Liver (tissue), 9 donors: ENCODE data around the gene STK11IP. TPM values are rescaled to one million over a fixed set of nuclear protein-coding genes. Genes with fewer than 3 reads are reported as not detected.

Experiments
- DNase-seq: peaks from one replicate; pipeline ENCODE4 v3.0.0-alpha.2; 2017; ENCODE audit warnings: low spot score
- H3K27ac ChIP-seq, 2 donors: one replicate each; pipeline ENCODE4 v1.7.0; 2013; ENCODE audit warnings: inconsistent platforms in 2 of 2, low read length in 2 of 2, control low read depth in 1 of 2, low read depth in 1 of 2, mild to moderate bottlenecking in 1 of 2
- H3K27me3 ChIP-seq, 4 donors: one replicate each; pipeline versions ENCODE4 v1.6.1 to v1.7.0; 2013; ENCODE audit warnings: low read length in 3 of 4, inconsistent platforms in 1 of 4, mild to moderate bottlenecking in 1 of 4, moderate library complexity in 1 of 4; ENCODE audit not compliant: control insufficient read depth in 4 of 4, insufficient read depth in 4 of 4
- H3K36me3 ChIP-seq, 4 donors: one replicate each; pipeline versions ENCODE4 v1.6.1 to v1.7.0; 2013; ENCODE audit warnings: low read length in 3 of 4, mild to moderate bottlenecking in 3 of 4, low read depth in 1 of 4, moderate library complexity in 1 of 4; ENCODE audit not compliant: control insufficient read depth in 4 of 4, insufficient read depth in 3 of 4
- H3K4me1 ChIP-seq, 4 donors: one replicate each; pipeline versions ENCODE4 v1.6.1 to v1.7.0; 2013; ENCODE audit warnings: low read length in 3 of 4, mild to moderate bottlenecking in 3 of 4, moderate library complexity in 1 of 4; ENCODE audit not compliant: control insufficient read depth in 4 of 4, insufficient read depth in 4 of 4
- H3K4me3 ChIP-seq, 3 donors: one replicate each; pipeline versions ENCODE4 v1.6.1 to v1.7.0; 2013; ENCODE audit warnings: low read length in 3 of 3, control low read depth in 1 of 3, low read depth in 1 of 3, mild to moderate bottlenecking in 1 of 3
- H3K9ac ChIP-seq, 2 donors: one replicate each; pipeline ENCODE4 v1.7.0; 2013; ENCODE audit warnings: low read length in 2 of 2, mild to moderate bottlenecking in 2 of 2, moderate library complexity in 2 of 2, control low read depth in 1 of 2, low read depth in 1 of 2
- H3K9me3 ChIP-seq, 4 donors: one replicate each; pipeline versions ENCODE4 v1.6.1 to v1.7.0; 2013; ENCODE audit warnings: low read length in 3 of 4; ENCODE audit not compliant: control insufficient read depth in 4 of 4
- ATF3 ChIP-seq: IDR thresholded peaks from 2 replicates; pipeline ENCODE4 v1.6.1; 2016; ENCODE audit warnings: antibody characterized with exemption
- CTCF ChIP-seq: fragments of 150-350 bp; IDR thresholded peaks from 2 replicates; pipeline ENCODE4 v1.5.1; 2017; ENCODE audit warnings: improper control_type of control experiment, low read depth, low read length; ENCODE audit not compliant: missing input control
- EGR1 ChIP-seq, 2 donors: IDR thresholded peaks; 2 replicates each; pipeline ENCODE4 v1.6.1; 2016 to 2018; ENCODE audit warnings: antibody characterized with exemption in 2 of 2, low read depth in 2 of 2
- FOXA1 ChIP-seq: IDR thresholded peaks from 2 replicates; pipeline ENCODE4 v1.6.1; 2016; ENCODE audit warnings: antibody characterized with exemption
- FOXA2 ChIP-seq: IDR thresholded peaks from 2 replicates; pipeline ENCODE4 v1.6.1; 2016; ENCODE audit warnings: antibody characterized with exemption
- GABPA ChIP-seq, 2 donors: IDR thresholded peaks in 1 of 2; conservative IDR thresholded peaks in 1 of 2; 2 replicates each; pipeline ENCODE4 v1.6.1; 2016; ENCODE audit warnings: antibody characterized with exemption in 2 of 2, mild to moderate bottlenecking in 1 of 2, moderate library complexity in 1 of 2
- HNF4A ChIP-seq, 2 donors: conservative IDR thresholded peaks; 2 replicates each; pipeline ENCODE4 v1.6.1; 2016; ENCODE audit warnings: antibody characterized with exemption in 2 of 2, mild to moderate bottlenecking in 2 of 2
- HNF4G ChIP-seq: IDR thresholded peaks from 2 replicates; pipeline ENCODE4 v1.6.1; 2016; ENCODE audit warnings: antibody characterized with exemption
- MAX ChIP-seq: IDR thresholded peaks from 2 replicates; pipeline ENCODE4 v1.6.1; 2016; ENCODE audit warnings: antibody characterized with exemption
- NR2F2 ChIP-seq: IDR thresholded peaks from 2 replicates; pipeline ENCODE4 v1.6.1; 2016; ENCODE audit warnings: antibody characterized with exemption
- RAD21 ChIP-seq, 2 donors: IDR thresholded peaks; 2 replicates each; pipeline ENCODE4 v1.6.1; 2016; ENCODE audit warnings: antibody characterized with exemption in 2 of 2, mild to moderate bottlenecking in 2 of 2
- REST ChIP-seq: IDR thresholded peaks from 2 replicates; pipeline ENCODE4 v1.6.1; 2016; ENCODE audit warnings: antibody characterized with exemption, mild to moderate bottlenecking
- RXRA ChIP-seq, 2 donors: IDR thresholded peaks; 2 replicates each; pipeline ENCODE4 v1.6.1; 2017 to 2018; ENCODE audit warnings: antibody characterized with exemption in 2 of 2, mild to moderate bottlenecking in 1 of 2
- SP1 ChIP-seq: IDR thresholded peaks from 2 replicates; pipeline ENCODE4 v1.6.1; 2018; ENCODE audit warnings: antibody characterized with exemption, mild to moderate bottlenecking
- TAF1 ChIP-seq: conservative IDR thresholded peaks from 2 replicates; pipeline ENCODE4 v1.6.1; 2016; ENCODE audit warnings: antibody characterized with exemption, mild to moderate bottlenecking
- YY1 ChIP-seq: IDR thresholded peaks from 2 replicates; pipeline ENCODE4 v1.6.1; 2016; ENCODE audit warnings: antibody characterized with exemption, mild to moderate bottlenecking
- ZBTB33 ChIP-seq: IDR thresholded peaks from 2 replicates; pipeline ENCODE4 v1.6.1; 2016; ENCODE audit warnings: antibody characterized with exemption
- WGBS: extraction: QIAGEN DNeasy Blood & Tissue Kit; methylation state at CpG from one replicate; pipeline ENCODE4 v1.1.7; 2013; 5-methylcytosine and 5-hydroxymethylcytosine counted together
- polyA plus RNA-seq, 2 donors: library from polyadenylated mRNA; stranded (reverse) in 1 of 2; unstranded in 1 of 2; fragments of 200-250 nt in 1 of 2; fragments of >200 nt in 1 of 2; fragmentation: Nextera tagmentation in 1 of 2; extraction: Ambion mirVana in 1 of 2; gene quantifications; one replicate each; pipeline versions ENCODE4 v1.2.1 to v1.2.3, GENCODE V29; 2013 to 2015
- total RNA-seq, 2 donors: library from RNA; depleted of rRNA; stranded (reverse); fragments of >200 nt; gene quantifications; one replicate each; pipeline ENCODE4 v1.2.3, GENCODE V29; 2014
- donor health status: healthy.
- donor health status: healthy.
- donor health status: healthy.
- donor health status: healthy.
- donor health status: healthy.

STK11IP gene
- total and polyA plus RNA-seq, 4 donors = 2.9 to 8.4 (median 6.4) TPM

GRCh38 chr2:219615894-219616293 lies 18.2 kb downstream of the STK11IP start:
- Histone ChIP-seq H3K9me3 (no peaks in the 10 kb centered on the region), H3K4me1 (peaks cover 0 to 6% (median 0%) of the 10 kb centered on the region in 4 donors), H3K27ac (no peak overlapping the region), H3K4me3 (no peak overlapping the region), H3K9ac (no peak overlapping the region), H3K27me3 (no peaks in the 10 kb centered on the region), H3K36me3 (peaks cover 0 to 13% (median 7%) of the 10 kb centered on the region in 4 donors)
- WGBS = 89% methylated on average over 12 of the region's 12 CpGs
- DNase-seq = no peak
- no peak for TF ChIP-seq ATF3
- no peak for TF ChIP-seq SP1
- no peak for TF ChIP-seq HNF4G
- no peak for TF ChIP-seq NR2F2
- no peak for TF ChIP-seq ZBTB33
- TF ChIP-seq GABPA (IDR thresholded peaks at IDR 0.05 in 1 of 2, conservative IDR thresholded peaks at IDR 0.05 in 1 of 2) = no peak
- no peak for TF ChIP-seq CTCF
- TF ChIP-seq FOXA2 = no peak
- TF ChIP-seq RAD21 (IDR thresholded peaks at IDR 0.05) = no peak
- no peak for TF ChIP-seq FOXA1
- TF ChIP-seq EGR1 (IDR thresholded peaks at IDR 0.05; ENCODE audit: low read depth in 2 of 2) = no peak
- TF ChIP-seq HNF4A (conservative IDR thresholded peaks at IDR 0.05) = no peak
- TF ChIP-seq TAF1 = no peak
- no peak for TF ChIP-seq RXRA (IDR thresholded peaks at IDR 0.05)
- TF ChIP-seq MAX = no peak
- TF ChIP-seq YY1 = no peak
- TF ChIP-seq REST = no peak

GRCh38 chr2:219616550-219616949 lies 18.9 kb downstream of the STK11IP start:
- peaks cover 0 to 6% (median 0%) of the 10 kb centered on the region in 4 donors for H3K4me1 ChIP-seq
- H3K4me3 ChIP-seq = no peak overlapping the region
- H3K9ac ChIP-seq = no peak overlapping the region
- peaks cover 0 to 9% (median 7%) of the 10 kb centered on the region in 4 donors for H3K36me3 ChIP-seq
- H3K9me3 ChIP-seq = no peaks in the 10 kb centered on the region
- H3K27me3 ChIP-seq = no peaks in the 10 kb centered on the region
- DNase-seq = no peak
- no peak overlapping the region for H3K27ac ChIP-seq
- WGBS = 67% methylated on average over 4 of the region's 4 CpGs
- TF ChIP-seq SP1 (no peak), ZBTB33 (no peak), FOXA1 (no peak), EGR1 (IDR thresholded peaks at IDR 0.05; ENCODE audit: low read depth in 2 of 2) (no peak), CTCF (no peak), RAD21 (IDR thresholded peaks at IDR 0.05) (no peak), TAF1 (no peak), MAX (no peak), ATF3 (no peak), HNF4A (conservative IDR thresholded peaks at IDR 0.05) (no peak), GABPA (IDR thresholded peaks at IDR 0.05 in 1 of 2, conservative IDR thresholded peaks at IDR 0.05 in 1 of 2) (no peak), RXRA (IDR thresholded peaks at IDR 0.05) (no peak)
